ENCODE measurements around the gene ZDHHC8. TPM values are rescaled to one million over a fixed set of nuclear protein-coding genes. Genes with fewer than 3 reads are reported as not detected.

ZDHHC8 gene
- total and polyA plus RNA-seq, 10 of the 15 experiments (the other 5 are each of a cell fraction or from before 2014, with no cell fraction given) = 0.03 to 46.3 (median 5.3) TPM

- Histone ChIP-seq H4K20me1 (ENCODE audit: control insufficient read depth, insufficient read depth) (no peaks in the 10 kb centered on the region), H3K9ac (ENCODE audit: control insufficient read depth, insufficient read depth, low read length) (no peak overlapping the region), H3K4me3 (no peak overlapping the region), H3K79me2 (ENCODE audit: control insufficient read depth, insufficient read depth, low read length) (no peaks in the 10 kb centered on the region), H3K27ac (ENCODE audit: control insufficient read depth, insufficient read depth) (no peak overlapping the region), H3K9me3 (replicated peaks; ENCODE audit: control insufficient read depth, insufficient read depth, low read length) (no peaks in the 10 kb centered on the region), H3K36me3 (ENCODE audit: control insufficient read depth in 2 of 2, insufficient read depth in 2 of 2, low read length in 1 of 2) (no peaks in the 10 kb centered on the region), H2AFZ (ENCODE audit: control insufficient read depth, low read depth, low read length) (no peak overlapping the region), H3K4me2 (ENCODE audit: control insufficient read depth, insufficient read depth) (no peak overlapping the region), H3K27me3 (replicated peaks in 1 of 2; ENCODE audit: control insufficient read depth in 2 of 2, insufficient read depth in 2 of 2, low read length in 1 of 2) (no peaks in the 10 kb centered on the region), H3K4me1 (ENCODE audit: control insufficient read depth, insufficient read depth, low read length) (no peaks in the 10 kb centered on the region)
- no peak for TF ChIP-seq MAX (IDR thresholded peaks at IDR 0.05; ENCODE audit: low read depth, low read length)
- no peak for TF ChIP-seq WRNIP1 (IDR thresholded peaks at IDR 0.05; ENCODE audit: borderline replicate concordance, low read depth, low read length)
- TF ChIP-seq E2F4 (IDR thresholded peaks at IDR 0.05; ENCODE audit: low read depth, low read length) = no peak
- TF ChIP-seq MTA2 (IDR thresholded peaks at IDR 0.05; ENCODE audit: low read depth) = no peak
- no peak for TF ChIP-seq BMI1 (IDR thresholded peaks at IDR 0.05; ENCODE audit: borderline replicate concordance)
- no peak for TF ChIP-seq IKZF2 (IDR thresholded peaks at IDR 0.05)
- no peak for TF ChIP-seq ZSCAN29 (IDR thresholded peaks at IDR 0.05)
- no peak for TF ChIP-seq HSF1 (IDR thresholded peaks at IDR 0.05; ENCODE audit: low read depth, low read length)
- TF ChIP-seq ZZZ3 (IDR thresholded peaks at IDR 0.05; ENCODE audit: control insufficient read depth, insufficient read length, low read depth) = no peak
- TF ChIP-seq CREM (IDR thresholded peaks at IDR 0.05; ENCODE audit: low read depth) = no peak
- TF ChIP-seq IRF4 (IDR thresholded peaks at IDR 0.05; ENCODE audit: low read depth, low read length) = no peak
- no peak for TF ChIP-seq TCF3 (IDR thresholded peaks at IDR 0.05; ENCODE audit: borderline replicate concordance, insufficient read depth, low read depth, low read length)
- TF ChIP-seq RUNX3 (IDR thresholded peaks at IDR 0.05; ENCODE audit: low read length) = no peak
- TF ChIP-seq HCFC1 (IDR thresholded peaks at IDR 0.05; ENCODE audit: low read length) = no peak
- no peak for TF ChIP-seq CHD1 (IDR thresholded peaks at IDR 0.05; ENCODE audit: low read depth, low read length)
- no peak for TF ChIP-seq NFYB (IDR thresholded peaks at IDR 0.05; ENCODE audit: insufficient read depth, low read depth, low read length)
- no peak for TF ChIP-seq EED (IDR thresholded peaks at IDR 0.05; ENCODE audit: low read depth)
- TF ChIP-seq BRCA1 (IDR thresholded peaks at IDR 0.05; ENCODE audit: low read depth, low read length) = no peak
- TF ChIP-seq PRDM15 (CRISPR knock-in tag; IDR thresholded peaks at IDR 0.05) = no peak
- 27% methylated on average over 17 of the region's 17 CpGs for WGBS (ENCODE audit: insufficient coverage, insufficient replicate concordance, low lambda C conversion rate, missing lambda C conversion rate)
- BruUV-seq (replicated peaks) = no TSS peak
- DNase-seq (ENCODE audit: low read depth, low spot score) (no peak), ATAC-seq (no peak), FAIRE-seq (no peak)
- SMC1A ChIA-PET (ENCODE audit: uncharacterized antibody, unreplicated experiment) = no interaction called here
- POLR2A ChIA-PET = no interaction called here
- intact Hi-C loops (cut with micrococcal nuclease; ENCODE audit: unreplicated experiment) = no loop called here
- RAD21 ChIA-PET (ENCODE audit: unreplicated experiment) = interaction anchor here (1.2 kb wide), 1 partner anchor 17 kb away, joined by 3 read pairs; no protein-coding TSS in a partner anchor
- in situ Hi-C loops (cut with MboI) = no loop called here
- CTCF ChIA-PET = no interaction called here
Observed at GRCh38 chr22:20176421-20177085, 44.9 kb downstream of the ZDHHC8 start.

All from GM12878 (cell line).